Caki2 (cell line): ENCODE data around the gene KCTD6. TPM values are rescaled to one million over a fixed set of nuclear protein-coding genes. Genes with fewer than 3 reads are reported as not detected.

Experiments
- DNase-seq: peaks from one replicate; pipeline ENCODE4 v3.0.0-alpha.2; 2015; ENCODE audit warnings: low read depth
- in situ Hi-C: cut with HindIII; loops from 2 replicates; pipeline ENCODE4 v1.10.0; 2016; ENCODE audit warnings: low sequenced_read_pairs, low pct_unique_long_range_greater_than_20kb, mixed read lengths
- total RNA-seq: library from RNA; depleted of rRNA; stranded (reverse); fragments of >200 nt; shearing (Covaris generic); gene quantifications from 2 replicates; pipeline ENCODE4 v1.2.3, GENCODE V29; 2014; ENCODE audit warnings: low replicate concordance; rRNA removed

Gene KCTD6
- total RNA-seq: 2.7 and 3.5 TPM in 2 replicates

DNA sequence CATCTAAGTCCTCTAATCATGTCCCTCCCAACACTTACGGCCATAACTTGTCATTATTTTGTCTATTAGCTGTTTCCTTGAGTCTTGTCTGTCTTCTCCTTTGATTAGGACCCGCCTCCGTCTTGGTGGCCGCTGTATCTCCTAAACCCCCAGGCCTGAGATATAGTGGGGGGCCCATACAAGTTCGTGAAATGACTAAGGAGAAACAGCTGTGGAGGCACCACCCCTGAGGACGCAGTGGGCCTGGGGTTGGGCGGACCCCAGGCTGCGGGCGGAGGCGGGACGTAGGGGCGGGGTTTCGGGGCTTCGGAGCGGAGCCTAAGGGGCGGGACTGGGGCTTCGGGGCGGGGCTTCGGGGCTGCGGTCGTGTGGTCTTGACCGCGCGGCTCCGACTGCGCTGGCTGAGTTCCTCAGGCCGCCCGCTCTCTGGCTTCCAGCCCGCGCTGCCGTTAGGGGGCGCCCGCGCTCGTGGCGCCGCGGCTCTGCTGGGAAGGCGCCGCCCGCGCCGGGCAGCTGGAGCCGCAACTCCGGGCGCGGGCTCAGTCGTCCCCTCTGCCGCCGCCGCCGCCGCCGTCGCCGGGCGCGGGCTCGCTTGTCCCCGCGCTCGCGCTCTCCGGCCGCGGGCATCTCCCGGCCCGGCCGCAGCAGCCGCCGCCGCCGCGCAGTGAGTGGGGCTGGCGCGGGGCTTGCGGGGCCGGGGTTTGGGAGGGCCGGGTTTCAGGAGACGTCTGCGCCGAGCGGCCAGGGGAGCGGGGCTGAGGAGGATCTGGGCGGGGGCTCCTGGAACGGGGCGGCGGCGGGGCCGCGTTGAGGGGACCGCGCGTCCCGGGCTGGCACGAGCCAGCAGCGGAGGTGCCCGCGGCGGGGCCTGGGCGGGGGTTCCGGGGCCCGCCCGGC is at the start of gene KCTD6:
TSS of gene KCTD6 (plus strand) at position 591 of the 897 bp plus-strand sequence. CDS start 6,660 bp downstream, outside the sequence.
- peak; percentile 86 for DNase-seq
- in situ Hi-C loops: no loop called here

DNA sequence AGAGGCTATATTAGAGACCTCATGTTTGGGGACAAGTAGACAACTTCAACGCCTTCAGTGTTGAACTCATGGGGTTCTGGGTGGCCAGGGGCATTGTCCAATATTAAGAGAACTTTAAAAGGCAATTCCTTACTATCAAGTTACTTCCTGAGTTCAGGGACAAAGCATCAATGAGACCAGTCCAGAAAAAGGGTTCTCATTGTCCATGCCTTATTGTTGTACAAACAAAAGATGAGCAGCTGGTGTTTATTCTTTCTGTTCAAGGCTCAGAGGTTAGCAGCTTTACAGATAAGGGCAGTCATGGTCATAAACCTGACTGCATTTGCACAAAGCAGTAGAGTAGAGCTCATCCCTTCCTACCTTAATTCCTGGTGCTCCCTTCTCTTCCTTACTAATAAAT is 39.7 kb upstream of the KCTD6 start:
- no peak for DNase-seq
- in situ Hi-C loops: no loop called here

DNA sequence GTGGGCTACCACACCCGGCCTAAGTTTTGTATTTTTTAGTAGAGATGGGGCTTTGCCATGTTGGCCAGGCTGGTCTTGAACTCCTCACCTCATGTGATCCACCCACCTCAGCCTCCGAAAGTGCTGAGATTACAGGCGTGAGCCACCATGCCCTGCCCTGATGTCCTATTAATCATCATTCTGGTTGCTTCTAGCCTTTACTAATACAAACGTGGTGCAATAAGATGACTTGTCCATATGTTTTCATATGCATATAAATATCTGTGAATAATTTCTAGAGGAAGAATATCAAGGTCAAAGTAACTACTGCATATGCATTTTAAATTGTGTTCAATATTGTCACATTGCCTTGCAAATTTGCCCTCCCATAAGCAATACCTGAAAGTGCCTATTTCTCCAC is 32.7 kb upstream of the KCTD6 start:
- no peak for DNase-seq
- in situ Hi-C loops: no loop called here

DNA sequence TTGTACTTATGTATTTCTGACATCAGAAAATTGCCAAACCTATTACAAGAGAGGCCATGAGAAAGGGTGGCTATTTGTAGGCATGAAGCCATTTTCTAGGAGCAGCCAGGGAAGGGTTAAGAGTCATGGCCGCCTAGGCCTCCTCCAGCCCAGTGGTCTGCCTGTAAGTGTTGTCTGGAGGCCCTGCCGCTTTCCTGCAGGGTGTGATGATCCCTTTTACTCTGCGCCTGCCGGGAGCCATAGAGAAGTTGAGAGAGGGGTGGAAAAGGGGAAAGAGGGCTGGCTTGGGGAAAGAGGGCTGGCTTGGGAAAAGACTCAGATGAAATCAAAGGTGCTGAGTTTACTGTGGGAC is 29.1 kb upstream of the KCTD6 start:
- DNase-seq: no peak
- in situ Hi-C loops: no loop called here

DNA sequence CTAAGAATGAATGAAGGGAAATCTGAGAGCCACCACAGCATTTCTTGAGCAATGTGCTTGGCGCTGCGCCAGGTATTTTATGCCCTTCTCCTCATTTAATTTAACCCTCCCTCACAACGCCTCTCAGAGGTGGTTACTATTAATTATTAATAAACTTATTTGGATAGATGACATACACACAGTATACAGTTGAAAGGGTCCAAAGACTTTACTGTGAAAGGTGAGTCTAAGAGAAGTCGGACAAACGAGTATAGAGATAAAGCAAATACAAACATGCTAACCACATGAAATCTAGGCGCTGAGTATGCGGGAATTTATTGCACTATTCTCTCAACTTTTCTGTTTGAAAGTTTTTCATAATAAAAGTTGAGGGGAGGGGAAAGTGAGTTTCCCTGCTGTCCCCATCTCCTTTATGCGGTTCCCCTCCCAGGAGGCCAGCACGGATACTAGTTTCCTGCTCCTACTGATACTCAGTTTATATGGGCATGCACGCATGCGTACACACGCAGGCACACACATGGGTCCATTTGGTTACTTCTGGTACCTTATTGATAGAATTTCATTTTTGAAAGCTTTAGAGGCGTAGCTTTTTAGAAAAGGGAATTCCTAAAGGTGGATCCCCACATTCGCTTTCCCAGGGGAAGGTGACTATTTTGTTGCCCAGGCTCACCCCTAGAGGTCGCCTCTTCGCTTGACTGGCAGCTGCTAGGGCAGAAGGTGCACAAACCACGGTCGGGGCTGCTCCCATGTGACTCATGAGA is 28.5 kb upstream of the KCTD6 start:
- peak; percentile 70 for DNase-seq
- in situ Hi-C loops: no loop called here

DNA sequence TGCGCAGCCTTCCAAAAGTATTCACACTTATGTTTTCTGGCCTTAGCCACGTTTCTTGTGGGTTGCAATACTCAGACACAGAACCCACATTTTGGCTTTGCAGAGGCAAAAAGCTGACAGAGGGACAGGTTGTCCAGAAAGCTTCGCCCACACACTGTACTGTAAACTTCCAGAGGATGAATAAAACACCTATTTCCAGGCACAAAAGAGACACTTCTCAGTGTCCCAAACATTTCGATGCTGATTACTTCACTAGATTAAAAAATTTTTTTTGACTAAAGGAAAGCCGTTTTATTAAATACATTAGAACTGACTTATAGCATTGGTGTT is 28.0 kb upstream of the KCTD6 start:
- DNase-seq: no peak
- in situ Hi-C loops: no loop called here

DNA sequence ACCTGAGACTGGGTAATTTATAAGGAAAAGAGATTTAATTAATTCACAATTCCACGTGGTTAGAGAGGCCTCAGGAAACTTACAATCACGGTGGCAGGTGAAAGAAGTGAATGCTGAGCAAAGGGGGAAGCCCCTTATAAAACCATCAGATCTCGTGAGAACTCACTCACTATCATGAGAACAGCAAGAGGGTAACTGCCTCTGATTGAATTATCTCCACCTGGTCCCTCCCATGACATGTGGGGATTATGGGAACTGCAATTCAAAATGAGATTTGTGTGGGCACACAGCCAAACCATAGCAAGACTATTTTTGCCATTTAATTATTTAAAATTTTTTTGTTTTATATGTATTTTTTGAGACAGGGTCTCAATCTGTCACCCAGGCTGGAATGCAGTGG is 27.0 kb upstream of the KCTD6 start:
- DNase-seq: no peak
- in situ Hi-C loops: no loop called here

DNA sequence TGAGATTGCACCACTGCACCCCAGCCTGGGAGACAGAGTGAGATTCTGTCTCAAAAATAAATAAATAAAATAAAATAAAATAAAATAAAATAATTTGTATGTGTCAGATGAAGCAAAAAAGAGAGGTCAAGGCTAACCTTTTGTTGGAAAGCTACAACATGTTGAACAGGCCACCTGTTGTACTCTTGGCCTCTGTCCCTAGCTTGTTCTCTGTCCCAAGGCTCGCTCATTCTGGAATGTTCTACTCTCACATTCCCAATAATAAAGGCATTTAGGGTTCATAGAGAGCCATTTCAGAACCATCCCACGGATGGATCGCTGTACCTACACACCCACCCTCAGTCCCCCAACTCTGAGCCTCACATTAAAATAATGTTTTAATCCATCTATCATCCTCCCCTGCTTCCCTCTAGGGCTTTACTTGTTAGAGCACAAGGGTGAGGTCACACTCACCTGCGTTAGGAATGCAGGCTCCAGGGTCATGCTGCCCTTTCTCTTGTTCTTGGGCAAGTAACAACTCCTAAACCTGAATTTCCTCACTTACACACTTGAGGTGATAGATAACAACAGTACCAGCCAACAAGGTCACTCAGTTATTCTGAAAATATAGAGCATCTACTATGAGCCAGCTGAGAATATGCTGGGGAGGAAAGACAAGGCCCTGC is 24.9 kb upstream of the KCTD6 start:
- in situ Hi-C loops: no loop called here
- DNase-seq: no peak

DNA sequence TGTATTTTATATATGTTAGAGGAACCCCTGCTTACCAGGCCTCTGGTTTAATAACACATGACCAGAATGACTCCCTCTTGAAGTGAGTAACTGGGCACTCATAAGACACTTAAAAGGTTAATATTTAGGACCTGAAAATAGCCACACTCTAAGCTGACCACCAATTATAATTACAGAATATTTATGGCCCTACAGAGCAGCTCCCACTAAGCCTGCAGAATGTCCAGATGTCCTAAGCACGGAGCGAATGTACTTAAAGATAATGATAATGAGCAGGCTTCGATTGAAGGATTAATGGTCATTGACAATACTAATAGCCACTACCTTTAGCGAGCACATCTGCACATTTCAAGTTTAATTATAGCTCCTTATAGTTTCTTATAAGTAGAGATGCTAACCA is 22.8 kb upstream of the KCTD6 start:
- in situ Hi-C loops: no loop called here
- DNase-seq: no peak

DNA sequence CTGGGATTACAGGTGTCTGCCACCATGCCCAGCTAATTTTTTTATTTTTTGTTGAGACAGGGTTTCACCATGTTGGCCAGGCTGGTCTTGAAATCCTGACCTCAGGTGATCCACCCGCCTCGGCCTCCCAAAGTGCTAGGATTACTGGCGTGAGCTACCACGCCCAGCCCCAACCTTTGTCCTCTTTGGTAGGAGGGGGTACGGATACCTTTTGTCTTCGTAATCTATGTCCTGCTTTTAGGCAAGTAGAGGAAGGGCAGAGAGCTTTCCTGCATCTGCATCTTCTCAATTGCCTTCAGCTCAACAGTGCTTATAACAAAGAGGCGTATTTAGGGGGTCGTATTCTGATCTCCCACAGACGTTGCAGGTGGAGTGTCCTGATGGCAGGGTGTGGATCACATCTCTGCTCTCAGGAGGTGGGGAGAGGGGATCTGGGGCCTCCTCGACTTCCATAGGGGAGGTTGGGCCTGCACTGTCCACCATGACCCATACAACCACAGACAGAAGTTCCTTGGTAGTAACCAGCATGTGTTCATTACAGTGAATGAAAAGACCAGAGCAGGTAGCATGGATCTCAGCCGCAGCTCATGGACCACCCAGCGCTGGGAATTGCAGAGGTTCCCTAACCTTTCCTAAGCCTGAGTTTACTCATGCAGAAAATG is 21.4 kb upstream of the KCTD6 start:
- in situ Hi-C loops: no loop called here
- no peak for DNase-seq

DNA sequence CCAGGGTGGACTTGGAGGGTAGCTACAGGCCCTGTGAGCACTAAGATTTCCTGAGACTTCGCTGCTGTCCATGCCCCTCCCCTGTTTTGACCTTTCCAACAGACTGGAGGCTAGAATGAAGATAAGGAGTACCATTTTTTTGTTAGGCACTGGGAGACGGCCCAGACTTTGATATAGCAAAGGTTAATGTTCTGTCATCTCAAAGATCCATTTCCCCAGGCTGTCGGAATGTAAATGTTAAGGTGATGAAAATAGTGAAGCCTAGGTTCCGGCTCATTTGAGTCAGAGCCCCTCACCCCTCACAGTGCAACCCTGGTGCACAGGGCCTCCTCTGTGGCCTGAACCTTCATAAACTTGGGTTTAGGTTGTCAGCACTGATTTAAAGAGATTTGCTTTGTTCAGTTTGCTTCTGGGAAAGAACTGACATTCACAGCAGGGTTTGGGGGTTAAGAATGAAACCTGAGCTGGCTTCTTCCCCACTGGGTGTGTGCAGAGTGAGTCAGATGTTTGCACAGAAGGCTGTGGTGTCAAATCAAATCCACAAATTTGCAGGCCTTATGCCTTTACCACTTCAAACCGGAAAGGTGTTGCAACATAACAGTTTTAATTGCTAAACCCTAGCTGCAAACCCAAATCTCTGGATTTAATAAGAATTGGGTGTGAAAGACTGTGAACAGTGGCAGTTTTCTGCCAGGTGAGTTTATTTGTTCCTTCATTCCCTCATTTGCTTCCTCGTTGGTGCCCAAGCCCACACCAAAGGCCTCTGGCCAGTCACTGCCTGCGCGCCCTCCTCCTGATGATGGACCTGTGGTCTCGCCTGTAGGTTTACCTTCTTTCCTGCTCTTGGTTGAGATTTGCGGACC is 20.6 kb upstream of the KCTD6 start:
- in situ Hi-C loops: no loop called here
- peak; percentile 82 for DNase-seq

DNA sequence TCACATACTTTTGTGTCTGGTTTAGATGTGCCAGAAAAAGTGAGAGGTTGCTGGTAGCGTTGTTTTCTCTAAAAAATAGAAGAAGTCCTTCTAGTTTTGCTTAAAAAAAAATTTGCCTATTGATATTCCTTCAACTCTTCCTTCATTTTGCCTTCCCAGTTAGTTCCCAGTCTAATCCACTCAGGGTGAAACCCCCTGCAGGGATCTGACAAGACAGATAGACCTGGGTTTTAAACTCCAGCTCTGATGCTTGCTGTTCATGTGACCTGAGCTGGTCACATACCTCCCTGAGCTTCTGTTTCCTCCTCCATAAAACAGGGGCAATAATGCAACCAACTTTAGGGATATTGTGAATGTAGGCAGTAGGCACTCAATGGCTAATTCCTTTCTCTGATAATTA is 18.6 kb upstream of the KCTD6 start:
- DNase-seq: no peak
- in situ Hi-C loops: no loop called here

DNA sequence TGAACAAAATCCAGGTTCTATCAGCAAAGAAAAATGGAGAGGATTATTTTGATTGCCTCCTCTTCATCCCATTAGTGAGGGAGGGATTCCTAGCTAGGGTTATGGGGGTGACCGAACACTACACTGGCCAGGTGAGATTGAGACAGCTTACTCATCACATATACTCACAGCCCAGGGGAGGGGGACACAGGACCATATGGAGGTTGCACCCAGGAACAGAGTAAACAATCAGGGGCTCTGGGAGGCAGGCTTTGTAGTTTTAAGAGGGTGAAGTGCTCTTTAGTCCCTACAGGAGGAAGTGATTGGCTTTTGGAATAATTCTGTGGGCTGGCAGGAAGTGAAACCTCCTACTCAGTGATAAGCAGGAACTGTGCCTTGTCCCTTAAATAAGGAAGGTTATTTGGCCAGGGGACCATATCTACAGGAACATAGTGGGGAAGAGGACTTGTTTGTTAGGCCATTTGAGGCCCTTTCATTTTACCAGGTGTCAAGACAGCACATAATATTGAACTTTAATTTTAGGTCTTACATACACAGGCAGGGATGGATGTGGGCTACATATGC is 17.5 kb upstream of the KCTD6 start:
- no peak for DNase-seq
- in situ Hi-C loops: no loop called here

DNA sequence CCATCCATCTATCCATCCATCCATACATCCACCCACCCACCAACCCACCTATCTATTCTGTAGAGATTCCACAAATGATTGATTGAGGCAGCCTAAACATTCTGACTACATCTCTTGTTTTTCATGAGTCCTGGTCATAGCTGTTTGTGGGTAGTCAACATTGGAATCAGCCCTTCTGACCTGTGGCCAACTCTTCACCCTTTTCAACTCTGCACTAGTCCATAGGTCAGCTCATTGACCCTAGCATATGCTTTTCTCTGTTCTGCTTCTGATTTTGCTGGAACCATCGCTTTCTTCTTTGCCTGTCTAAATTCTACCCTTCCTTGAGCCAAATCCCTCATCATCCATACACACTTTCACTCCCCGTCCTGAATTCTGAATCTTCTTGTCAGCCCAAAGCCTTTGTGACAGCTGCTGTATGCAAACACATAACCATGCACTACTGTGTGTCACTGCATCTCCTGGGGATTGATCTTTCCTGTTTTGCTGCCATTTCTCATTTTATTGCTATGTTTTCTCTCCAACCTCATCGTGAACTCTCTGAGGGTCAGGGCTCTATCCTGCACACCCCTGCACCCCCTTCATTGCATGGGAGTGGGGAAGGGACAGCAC is 16.8 kb upstream of the KCTD6 start:
- in situ Hi-C loops: no loop called here
- DNase-seq: no peak

DNA sequence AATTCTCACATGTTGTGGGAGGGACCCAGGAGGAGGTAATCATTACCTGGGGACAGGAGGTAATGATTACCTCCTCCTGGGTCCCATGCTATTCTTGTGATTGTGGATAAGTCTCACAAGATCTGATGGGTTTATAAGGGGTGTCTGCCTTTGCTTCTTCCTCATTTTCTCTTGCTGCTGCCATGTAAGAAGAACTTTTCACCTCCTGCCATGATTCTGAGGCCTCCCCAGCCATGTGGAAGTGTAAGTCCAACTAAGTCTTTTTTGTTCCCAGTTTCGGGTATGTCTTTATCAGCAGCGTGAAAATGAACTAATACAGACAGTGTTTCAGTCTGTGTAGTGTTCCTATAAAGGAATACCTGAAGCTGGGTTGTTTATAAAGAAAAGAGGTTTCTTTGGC is 13.1 kb upstream of the KCTD6 start:
- DNase-seq: no peak
- in situ Hi-C loops: no loop called here

DNA sequence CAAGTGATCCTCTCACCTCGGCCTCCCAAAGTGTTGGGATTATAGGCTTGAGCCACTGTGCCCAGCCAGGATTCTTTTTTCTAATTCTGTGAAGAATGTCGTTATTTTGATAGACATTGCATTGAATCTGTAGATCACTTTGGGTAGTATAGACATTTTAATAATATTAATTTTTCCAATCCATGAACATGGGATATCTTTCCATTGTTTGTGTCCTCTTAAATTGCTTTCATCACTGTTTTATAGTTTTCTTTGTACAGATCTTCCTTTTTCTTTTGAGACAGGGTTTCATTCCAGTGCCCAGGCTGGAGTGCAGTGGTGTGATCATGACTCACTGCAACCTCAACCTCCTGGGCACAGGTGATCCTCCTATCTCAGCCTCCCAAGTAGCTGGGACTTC is 11.6 kb upstream of the KCTD6 start:
- in situ Hi-C loops: no loop called here
- DNase-seq: no peak

DNA sequence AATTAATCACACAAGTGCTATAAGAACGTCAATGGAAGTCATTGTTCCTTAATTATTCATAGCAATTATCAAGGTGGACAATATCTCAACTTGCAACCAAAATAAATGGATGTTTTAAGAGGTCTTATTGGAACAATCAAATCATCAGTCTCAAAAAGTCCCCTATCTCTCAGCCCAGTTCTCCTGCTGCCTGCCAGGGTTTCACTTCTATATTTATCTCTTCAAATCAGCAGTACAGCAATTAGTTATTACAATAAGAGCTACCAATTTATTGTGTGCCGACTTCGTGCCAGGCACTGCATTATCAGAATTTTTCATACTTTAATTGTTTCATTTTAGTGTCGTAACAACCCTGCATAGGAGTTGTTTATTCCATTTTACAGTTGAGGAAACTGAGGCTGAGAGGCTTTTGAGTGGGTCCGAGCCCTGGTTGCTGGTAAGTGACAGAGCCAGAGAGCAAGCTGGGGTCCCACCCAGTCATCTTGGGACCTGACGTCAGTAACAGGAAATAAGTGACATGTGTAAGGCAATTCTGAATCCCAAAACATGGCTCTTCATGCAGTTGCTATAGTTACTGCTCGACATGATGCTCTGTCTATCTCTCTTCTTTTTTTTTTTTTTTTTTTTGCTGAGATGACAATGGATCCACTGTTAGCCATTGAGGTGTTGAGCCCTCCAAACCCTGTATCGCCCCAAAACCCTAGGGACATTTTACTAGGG is 8.8 kb upstream of the KCTD6 start:
- no peak for DNase-seq
- in situ Hi-C loops: no loop called here
